ENCODE results near the gene IPCEF1.
"Not testable (repeated sequence)": the region's sequence is repeated elsewhere in the genome, so short reads cannot be mapped to it uniquely, and the experiment has no call there.

IPCEF1 gene

DNA sequence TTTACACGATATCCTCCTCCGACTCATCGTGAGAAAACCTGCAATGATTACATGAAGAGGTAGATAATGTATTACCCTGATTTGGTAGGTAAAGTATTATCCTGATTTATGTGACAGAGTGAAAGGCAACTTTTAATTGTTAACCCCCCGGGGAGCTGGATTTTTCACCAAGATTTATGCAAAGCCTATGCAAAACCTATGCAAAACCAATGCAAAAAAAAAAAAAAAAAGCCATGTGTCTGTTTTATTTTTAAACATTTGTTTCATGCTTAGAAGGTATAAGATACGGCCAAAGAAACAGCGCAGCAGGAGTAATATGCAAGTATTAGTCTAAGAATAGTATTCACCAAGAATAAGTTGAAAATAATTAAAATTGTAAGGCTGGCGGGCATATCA, 109.9 kb downstream of the IPCEF1 start:
- DNase-seq (ENCODE audit: low spot score): no peak

DNA sequence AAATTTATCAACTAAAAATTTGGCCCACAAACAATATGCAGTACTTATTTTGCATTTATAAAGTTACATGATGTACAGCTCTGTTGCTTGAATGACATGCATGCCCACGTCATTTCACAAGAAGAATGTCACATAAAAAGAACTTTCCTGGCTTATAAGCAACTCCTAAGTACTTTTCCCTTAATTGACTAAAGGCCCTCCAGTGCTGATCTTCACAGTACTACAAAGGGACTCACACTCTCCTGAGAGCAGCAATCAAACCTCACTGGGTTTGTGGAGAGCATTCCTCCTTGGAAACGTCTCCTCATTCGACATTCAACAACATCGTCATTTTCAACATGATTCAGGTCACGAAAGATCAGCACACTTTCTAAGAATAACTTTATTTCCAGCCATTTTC, 111.1 kb downstream of the IPCEF1 start:
- no peak for DNase-seq (ENCODE audit: low spot score)

DNA sequence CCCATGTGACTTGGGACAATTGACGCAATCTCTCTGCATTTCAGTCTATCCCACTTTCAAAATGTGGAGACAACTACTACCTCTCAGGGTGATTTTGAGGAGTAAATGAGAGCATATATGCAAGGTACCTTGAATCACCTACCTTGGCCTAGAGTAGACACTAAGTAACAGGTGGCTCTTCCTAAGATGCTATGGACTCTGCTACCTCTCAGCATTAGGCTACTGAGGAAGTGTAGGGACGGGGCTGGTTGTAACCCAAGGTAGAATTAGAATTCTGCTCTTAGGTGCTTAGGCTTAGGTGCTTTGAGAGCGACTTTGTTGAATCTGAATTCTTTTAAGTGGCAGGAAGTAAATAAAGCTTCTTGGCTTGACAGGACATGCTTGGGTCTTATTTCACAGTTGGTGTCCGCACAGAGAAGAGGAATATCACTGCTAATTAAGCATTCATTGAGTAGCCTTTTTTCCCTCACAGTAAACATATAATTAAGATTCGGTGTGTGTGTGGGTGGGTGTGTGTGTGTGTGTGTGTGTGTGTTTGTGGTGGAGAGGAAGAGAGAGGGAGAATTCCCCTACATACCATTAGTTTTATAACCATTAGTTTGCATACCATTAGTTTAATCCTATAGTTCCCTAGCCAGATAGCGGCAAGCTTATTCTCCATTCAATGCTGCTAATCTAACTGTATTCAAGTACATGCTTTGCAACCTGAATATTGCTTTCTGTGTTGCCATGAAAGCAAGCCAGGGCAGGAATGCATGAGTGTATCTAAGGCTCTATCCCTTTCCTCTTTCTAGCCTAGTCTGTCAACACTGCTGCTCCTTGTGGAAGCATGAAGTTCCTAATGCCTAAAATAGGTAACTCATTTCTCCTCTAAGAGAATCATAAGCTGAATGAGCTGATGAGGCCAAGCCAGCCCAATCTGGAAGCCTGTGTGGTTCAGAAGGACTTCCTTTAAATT, 112.5 kb downstream of the IPCEF1 start:
- DNase-seq (ENCODE audit: low spot score): no peak

DNA sequence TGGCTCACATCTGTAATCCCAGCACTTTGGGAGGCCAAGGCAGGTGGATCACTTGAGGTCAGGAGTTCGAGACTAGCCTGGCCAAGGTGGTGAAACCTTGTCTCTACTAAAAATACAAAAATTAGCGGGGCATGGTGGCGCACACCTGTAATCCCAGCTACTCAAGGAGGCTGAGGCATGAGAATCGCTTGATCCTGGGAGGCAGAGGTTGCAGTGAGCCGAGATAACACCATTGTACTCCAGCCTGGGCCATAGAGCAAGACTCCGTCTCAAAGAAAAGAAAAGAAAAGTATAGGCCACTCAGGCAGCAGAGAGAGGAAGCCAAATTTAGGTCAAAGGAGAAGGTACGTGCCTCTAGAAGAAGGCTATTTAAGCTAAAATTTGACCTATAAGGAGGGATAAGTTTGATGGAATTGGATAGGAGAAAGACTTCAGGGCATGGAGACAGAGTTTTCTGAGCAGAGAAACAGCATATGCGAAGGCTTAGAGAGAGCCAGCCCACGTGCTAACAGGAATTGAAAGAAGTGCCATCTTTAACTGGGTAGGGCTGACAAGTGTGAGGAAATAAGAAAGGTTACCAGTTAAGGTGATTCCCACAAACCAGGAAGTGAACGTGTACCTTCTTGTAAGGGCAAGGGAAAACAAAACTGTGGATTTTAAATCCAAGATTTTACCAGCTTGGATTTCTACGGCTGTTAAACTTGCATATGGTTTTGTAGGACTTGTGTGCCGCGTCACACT, 113.8 kb downstream of the IPCEF1 start:
- no peak for DNase-seq (ENCODE audit: low spot score)

DNA sequence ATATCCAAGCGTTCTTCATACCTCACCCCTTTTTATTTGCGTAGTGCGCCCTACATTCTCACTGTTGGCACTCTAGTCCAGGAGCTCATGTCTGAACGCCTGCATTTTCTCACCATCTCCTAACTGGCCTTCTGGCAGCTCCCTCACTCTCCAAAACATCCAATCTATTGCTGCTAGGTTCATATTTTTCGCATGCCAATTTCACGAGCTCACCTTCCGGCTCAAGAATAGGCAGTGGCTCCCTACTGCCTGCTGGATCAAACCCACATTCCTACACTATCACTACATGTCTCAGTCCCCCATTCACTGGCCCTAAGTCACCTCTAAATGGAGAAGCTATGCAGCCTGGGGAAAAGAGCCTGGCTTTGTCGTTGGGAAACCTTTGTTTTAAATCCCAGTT, 115.0 kb downstream of the IPCEF1 start:
- DNase-seq (ENCODE audit: low spot score): no peak

DNA sequence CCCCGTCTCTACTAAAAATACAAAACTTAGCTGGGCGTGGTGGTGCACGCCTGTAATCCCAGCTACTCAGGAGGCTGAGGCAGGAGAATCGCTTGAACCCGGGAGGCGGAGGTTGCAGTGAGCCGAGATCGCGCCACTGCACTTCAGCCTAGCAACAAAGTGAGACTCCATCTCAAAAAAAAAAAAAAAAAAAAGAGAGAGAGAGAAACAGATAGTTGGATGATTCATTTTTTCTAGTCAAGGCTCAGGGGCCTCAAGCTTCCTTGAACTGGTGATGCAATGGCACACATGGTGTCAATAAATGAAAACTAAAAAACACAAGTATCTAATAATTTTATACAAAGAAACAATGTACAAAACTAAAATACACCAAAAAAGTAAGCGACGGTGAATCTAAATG, 115.5 kb downstream of the IPCEF1 start:
- not testable (repeated sequence) for DNase-seq (ENCODE audit: low spot score)

DNA sequence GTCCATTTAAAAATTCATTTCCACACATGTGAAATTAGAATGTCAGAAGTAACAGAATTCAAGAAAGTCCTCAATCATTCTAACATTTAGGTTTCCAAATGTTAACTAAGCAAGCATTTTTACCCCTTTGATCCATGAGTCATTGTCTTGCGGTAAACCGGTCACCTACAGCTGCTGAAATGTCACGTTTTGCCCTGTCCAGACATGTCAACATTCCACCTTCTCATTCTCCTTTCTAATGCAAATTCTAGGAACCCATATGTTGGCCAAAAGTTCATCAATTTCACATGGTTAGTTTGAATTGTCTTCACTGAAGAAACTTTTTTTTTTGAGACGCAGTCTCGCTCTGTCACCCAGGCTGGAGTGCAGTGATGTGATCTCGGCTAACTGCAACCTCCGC, 117.2 kb downstream of the IPCEF1 start:
- no peak for DNase-seq (ENCODE audit: low spot score)

DNA sequence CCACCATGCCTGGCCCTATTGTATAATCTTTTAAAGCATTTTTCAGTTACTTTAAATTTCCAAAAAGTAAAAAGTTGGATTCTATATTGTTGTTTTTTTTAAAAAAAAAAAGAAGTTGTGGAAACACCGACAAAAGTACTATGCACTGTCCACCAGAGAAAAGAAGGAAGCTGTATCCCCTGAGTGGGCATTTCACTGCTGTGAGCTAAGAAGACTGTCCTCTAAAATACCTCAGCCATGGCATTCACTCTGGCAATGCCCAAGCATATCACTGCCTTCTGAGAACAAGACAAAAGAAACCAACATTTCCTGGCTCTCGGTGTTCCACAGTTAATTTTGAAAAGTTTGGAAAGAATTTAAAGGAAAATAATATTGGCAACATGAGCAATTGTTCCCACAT, 117.8 kb downstream of the IPCEF1 start:
- DNase-seq (ENCODE audit: low spot score): no peak

DNA sequence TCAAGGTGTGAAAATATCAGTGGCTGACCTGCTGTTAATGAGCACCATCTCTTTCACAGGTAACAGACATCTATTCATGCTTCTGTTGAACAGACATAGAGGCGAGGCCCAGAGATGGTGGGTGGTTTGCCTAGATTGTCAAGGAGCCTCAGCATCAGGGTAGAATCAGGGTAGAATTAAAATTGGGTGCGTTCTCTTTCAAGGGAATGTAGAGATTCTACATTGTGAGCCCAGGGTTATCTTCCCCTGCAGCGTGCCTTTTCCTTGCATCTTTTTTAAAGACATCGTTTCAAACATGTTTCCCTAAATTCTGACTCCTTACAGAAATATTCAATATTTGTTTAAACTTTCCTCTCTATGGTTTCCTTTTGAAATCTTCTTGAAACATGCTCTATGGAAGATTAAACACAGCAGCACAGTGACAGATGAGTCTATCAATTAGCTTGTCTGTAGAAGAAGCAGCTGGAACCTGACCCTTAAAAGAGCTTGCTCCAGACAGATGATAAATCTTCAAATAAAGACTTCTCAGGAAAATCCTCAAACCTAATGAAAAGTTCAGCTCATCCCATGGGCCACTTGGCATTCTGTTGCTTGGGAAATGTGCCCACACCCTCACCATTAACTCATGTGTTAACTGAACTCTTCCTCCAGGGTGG, 119.8 kb downstream of the IPCEF1 start:
- DNase-seq (ENCODE audit: low spot score): no peak

DNA sequence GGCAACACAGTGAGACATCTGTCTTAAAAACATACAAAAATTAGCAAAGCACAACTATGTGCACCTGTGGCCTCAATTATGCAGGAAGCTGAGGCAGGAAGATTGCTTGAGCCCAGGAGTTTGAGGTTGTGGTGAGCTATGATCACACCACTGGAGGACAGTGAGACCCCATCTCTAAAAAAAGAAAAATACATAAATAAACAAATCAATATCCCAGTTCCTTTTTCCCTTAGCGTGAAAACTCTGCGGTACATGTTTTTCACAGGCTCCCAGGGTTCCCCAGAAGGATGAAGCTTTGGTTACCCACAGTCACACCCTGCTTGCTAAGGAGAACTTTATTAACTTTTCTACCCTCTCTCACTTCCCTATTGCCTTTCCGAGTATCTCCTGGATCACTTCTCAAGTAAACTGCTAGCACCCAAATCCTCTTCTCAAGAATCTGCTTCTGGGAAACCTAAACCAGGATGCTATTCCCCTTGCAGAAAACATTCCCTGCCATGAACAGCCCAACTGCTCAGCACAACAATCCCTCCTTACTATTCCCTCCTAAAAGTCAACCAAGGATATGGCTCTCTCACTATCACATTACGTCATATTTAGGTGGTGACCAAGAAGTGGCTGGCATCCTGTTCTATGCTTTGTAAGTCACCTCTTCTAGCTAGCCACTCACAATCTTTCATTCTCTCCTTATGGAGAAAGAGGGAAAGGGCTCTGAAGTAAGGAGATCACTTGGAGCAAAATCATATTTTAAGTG, 122.4 kb downstream of the IPCEF1 start:
- DNase-seq (ENCODE audit: low spot score): no peak

DNA sequence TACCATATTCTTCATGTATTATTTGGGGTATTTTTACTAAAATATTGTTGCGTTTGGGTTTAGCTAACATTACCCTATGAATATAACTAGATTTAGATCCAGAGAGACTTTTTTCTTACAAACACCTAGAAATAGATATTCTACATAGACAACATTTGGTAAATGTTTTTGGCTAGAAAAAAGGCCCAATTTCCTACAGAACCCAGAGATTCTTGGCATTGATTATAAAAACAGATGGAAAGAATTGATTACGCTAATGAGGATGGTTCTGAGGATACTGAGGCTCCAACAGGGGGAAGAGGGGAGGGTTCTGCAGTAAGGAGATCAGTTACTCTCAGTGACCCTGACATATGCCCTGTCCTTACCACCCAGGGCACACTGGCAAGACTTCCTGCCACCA, 123.2 kb downstream of the IPCEF1 start:
- no peak for DNase-seq (ENCODE audit: low spot score)

DNA sequence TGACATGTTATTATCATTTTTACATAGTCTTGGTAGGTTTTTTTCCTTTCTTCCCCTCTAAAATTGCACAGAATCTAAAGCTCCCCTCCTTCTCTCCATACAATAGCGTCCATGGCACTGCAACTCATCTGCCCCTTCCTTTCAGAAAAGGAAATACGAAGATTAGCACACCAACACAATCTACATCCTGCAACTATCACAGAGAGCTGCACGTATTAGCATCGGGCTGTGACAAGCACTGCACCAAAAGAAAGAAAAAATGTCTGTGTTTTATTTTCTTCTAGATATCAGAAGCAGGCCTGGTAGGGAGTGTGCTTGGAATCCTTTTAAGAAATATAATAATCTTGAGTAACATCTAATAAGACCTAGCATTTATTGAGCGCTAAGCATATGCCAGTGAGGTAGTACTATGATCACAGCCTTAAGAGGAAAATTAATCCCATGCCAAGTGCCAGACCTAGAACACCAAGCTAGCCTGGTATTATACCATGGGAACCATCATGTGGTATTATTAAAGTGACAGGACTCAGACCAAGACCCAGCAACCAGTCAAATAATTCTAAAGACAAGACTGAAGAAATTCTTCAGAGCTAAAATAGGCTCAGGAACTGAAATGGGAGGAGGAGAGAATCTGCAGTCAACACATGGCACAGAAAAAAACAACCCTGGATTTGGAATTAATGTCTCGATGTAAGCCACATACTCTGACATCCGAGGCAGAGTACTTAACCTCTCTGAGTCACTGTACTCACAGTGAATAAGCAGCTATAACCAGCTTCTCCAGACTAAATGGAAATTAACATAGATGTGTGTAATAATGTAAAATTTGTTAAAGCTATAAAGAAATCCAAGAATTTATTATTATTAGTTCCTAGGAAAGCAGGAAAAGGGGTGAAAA, 124.3 kb downstream of the IPCEF1 start:
- no peak for DNase-seq (ENCODE audit: low spot score)

DNA sequence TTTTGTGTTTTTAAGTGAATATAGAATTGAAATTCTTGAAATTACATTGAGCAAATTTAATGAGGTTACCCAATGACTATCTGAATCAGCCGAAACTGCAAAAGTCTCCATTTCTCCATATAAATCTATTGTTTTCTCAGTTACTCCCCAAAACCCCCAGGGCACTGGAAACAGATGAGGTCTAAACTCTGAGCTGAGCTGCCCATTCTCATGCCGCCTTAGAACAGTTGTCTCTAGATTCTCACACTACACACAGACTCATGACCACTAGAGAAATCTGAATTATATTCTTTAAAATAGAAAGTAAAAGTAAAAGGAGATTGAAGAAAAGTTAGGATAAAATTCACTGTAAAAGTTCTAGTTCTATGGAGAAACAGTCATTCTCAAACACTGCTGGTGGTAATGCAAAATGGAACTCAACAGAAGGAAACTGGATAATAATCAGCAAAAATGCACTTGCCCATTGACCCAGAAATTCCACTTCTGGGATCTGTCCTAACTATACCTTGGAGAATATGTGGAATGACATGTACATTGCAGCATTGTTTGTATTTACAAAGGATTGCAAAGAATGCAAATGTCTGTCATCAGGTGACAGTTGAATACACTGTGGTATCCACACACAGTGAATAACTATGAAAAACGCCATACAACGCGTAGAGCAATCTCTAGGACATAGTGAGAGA, 125.5 kb downstream of the IPCEF1 start:
- no peak for DNase-seq (ENCODE audit: low spot score)

DNA sequence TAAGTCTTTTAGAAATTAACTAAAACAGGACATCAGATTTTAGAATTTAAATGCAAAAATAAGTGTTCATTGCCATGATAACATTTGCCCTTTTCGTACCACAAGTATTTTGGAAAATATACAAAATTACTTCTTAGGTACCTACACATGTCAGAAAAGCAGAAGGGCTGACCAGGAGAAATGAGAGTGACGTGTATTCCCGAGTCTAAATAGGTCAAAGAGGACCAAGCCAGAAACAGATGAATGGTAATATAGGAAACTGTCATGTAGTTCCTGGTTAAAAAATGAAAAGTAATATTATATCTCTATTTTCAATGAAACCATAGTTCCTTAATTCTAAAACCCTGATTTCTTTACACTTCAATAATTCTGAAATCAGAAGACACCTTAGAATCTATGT, 126.2 kb downstream of the IPCEF1 start:
- no peak for DNase-seq (ENCODE audit: low spot score)

DNA sequence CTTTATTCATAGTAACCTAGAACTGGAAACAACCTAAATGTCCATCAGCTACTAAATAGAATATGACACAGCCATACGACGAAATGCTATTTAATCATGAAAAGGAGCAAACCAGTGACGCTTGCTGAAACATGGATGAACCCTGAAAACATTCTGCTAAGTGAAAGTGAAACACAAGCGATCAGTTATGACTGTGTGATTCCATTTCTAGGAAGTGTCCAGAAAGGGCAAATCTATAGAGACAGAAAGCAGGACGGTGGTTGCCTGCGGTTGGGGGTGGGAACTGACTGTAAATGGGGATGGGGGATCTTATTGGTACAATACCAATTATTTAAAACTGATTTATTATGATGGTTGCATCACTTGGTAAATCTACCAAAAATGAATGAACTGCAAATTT, 126.8 kb downstream of the IPCEF1 start:
- DNase-seq (ENCODE audit: low spot score): no peak

DNA sequence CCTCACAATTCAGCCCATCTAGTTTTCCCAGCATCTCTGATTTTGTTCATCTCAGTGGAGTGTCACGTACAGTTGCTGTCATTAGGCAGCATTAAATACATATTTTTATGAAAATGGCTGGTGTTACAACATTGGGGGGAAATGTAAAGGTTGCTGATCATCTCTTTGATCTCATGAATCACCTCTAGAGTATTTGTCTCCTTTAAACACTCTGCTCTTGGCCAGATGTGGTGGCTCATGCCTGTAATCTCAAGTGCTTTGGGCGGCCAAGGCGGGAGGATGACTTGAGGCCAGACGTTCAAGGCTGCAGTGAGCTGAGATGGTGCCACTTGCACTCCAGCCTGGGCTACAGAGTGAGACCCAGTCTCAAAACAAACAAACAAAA, 128.1 kb downstream of the IPCEF1 start:
- DNase-seq (ENCODE audit: low spot score): no peak

DNA sequence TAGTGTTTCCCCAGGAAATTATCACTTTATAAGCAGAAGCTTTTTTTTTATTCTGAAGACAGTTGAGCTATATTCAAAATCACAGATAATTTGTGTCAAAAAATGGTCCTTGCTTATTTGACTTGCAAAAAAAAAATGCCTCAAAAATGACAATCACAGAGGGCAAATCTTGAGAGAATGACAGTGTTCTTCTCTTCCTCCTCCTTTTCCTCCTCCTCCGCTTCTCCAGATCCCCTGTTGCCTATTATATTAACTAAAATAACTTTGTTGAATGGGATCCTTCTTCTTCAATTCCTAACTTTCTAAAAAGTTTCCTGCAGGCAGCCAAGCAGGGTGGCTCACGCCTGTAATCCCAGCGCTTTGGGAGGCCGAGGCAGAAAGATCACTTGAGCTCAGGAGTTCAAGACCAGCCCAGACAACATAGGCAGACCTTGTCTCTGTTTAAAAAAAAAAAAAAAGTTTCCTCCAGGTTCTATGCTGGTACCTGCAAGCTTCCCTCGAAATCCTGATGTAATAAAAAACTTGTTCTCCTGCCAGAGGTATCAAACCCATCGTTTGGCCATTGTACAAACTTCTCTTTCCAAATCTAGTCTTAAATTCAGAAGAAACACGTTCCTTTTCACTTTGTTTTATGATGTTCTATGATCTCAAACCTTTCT, 128.6 kb downstream of the IPCEF1 start:
- DNase-seq (ENCODE audit: low spot score): no peak

DNA sequence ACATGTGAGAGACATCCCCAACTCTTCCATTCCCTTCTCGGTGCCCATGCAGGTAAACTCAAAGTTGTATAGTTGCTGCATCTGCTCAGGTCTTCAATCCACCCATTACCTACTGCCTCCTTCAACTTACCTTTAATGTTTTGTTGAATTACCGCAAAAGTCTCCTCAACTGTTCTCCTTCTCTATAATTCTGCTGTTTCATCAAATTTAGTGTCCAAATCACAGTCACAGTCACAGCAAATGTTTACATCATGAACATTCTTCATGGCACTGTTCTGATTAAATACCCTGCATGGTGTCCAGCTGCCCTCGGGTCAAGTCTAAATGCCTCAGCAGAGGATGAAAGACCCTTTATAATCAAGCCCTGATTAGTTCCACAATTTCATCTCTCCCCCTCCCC, 130.1 kb downstream of the IPCEF1 start:
- DNase-seq (ENCODE audit: low spot score): no peak

DNA sequence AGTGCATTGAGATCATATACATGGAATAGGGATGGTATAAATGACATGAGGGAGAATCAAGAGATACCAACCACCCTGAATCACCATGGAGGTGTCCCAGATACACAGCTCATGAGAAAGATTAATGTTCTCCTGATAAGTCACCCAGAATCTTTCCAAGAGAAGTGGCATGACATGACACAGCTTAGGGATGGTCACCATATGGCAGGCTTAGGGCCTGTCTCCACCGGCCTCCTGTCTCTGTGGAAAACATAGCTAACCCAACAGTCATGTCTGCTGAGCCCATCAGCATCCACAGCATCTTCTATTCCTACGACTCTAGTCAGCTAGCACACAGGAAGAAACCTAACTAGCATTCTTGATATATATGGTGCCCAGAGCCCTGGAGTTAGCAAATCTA, 133.3 kb downstream of the IPCEF1 start:
- no peak for DNase-seq (ENCODE audit: low spot score)

DNA sequence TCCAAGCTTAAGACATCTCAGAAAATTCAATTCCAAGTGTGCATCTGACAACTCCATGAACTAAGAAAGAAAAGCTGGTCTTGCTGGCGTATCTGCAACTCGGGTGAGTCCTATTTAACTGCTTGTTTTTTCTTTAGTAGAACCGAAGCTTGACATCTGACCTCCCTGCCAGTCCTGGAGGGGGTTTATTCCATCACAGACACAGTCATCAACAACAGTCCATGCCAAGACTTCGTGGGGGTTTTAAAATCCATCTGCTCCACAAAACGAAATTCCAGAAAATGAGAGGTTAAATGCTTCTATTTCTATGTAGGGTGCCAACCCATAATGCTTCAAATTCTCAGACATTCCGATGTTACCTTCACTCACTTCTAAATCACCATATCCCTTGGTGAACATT, 133.9 kb downstream of the IPCEF1 start:
- no peak for DNase-seq (ENCODE audit: low spot score)
